Measurements from ENCODE around the gene COL15A1. TPM values are rescaled to one million over a fixed set of nuclear protein-coding genes. Genes with fewer than 3 reads are reported as not detected.

Gene COL15A1
- polyA plus RNA-seq, 1 donor (not counting 4 experiments of a cell fraction or from before 2014, with no cell fraction given) = not detected

- Histone ChIP-seq H3K4me3 (ENCODE audit: control insufficient read depth in 2 of 3, extremely low read depth in 1 of 3, insufficient read depth in 2 of 3, low read depth in 1 of 3, low read length in 3 of 3) (no peak overlapping the region), H3K79me2 (ENCODE audit: control insufficient read depth, insufficient read depth, low read length) (no peaks in the 10 kb centered on the region), H4K20me1 (ENCODE audit: control insufficient read depth, extremely low read depth, insufficient read depth, low read length) (no peaks in the 10 kb centered on the region), H3K9ac (ENCODE audit: control insufficient read depth, extremely low read depth, insufficient read depth, low read length) (no peak overlapping the region), H3K9me1 (ENCODE audit: control insufficient read depth, extremely low read depth, insufficient read depth, low read length) (no peaks in the 10 kb centered on the region), H3K4me1 (ENCODE audit: control insufficient read depth, extremely low read depth, insufficient read depth, low read length) (peaks cover 9% of the 10 kb centered on the region), H3K36me3 (ENCODE audit: control insufficient read depth in 2 of 2, extremely low read depth in 1 of 2, insufficient read depth in 2 of 2, low read length in 2 of 2) (no peaks in the 10 kb centered on the region), H3K27me3 (ENCODE audit: control insufficient read depth, extremely low read depth, insufficient read depth, low read length) (no peaks in the 10 kb centered on the region), H2AFZ (ENCODE audit: control insufficient read depth, low read length) (no peak overlapping the region), H3K27ac (ENCODE audit: control insufficient read depth, insufficient read depth, low read length) (no peak overlapping the region), H3K4me2 (ENCODE audit: control insufficient read depth, extremely low read depth, insufficient read depth, low read depth, low read length) (no peak overlapping the region), H3K9me3 (ENCODE audit: control insufficient read depth, low read depth, low read length) (no peaks in the 10 kb centered on the region)
- DNase-seq (ENCODE audit: low read depth, low spot score) (no peak), FAIRE-seq (no peak)
- TF ChIP-seq EZH2 (IDR thresholded peaks at IDR 0.05; ENCODE audit: low read length) = no peak
- TF ChIP-seq, protein P1, sequence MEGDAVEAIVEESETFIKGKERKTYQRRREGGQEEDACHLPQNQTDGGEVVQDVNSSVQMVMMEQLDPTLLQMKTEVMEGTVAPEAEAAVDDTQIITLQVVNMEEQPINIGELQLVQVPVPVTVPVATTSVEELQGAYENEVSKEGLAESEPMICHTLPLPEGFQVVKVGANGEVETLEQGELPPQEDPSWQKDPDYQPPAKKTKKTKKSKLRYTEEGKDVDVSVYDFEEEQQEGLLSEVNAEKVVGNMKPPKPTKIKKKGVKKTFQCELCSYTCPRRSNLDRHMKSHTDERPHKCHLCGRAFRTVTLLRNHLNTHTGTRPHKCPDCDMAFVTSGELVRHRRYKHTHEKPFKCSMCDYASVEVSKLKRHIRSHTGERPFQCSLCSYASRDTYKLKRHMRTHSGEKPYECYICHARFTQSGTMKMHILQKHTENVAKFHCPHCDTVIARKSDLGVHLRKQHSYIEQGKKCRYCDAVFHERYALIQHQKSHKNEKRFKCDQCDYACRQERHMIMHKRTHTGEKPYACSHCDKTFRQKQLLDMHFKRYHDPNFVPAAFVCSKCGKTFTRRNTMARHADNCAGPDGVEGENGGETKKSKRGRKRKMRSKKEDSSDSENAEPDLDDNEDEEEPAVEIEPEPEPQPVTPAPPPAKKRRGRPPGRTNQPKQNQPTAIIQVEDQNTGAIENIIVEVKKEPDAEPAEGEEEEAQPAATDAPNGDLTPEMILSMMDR (optimal IDR thresholded peaks at IDR 0.05 in 1 of 3, IDR thresholded peaks at IDR 0.05 in 1 of 3, conservative IDR thresholded peaks at IDR 0.05 in 1 of 3; ENCODE audit: extremely low read depth in 1 of 3, insufficient read depth in 2 of 3, low read length in 3 of 3) = no peak
- dilution Hi-C loops (cut with MboI; ENCODE audit: extremely low pct_ligation_motif_present, low sequenced_read_pairs) = no loop called here
These were observed 102.4 kb downstream of the COL15A1 start for GRCh38 chr9:99046068-99046467.

GRCh38 chr9:99046542-99047071 lies 102.9 kb downstream of the COL15A1 start:
- FAIRE-seq (no peak), DNase-seq (ENCODE audit: low read depth, low spot score) (no peak)
- peaks cover 7% of the 10 kb centered on the region for H3K4me1 ChIP-seq (ENCODE audit: control insufficient read depth, extremely low read depth, insufficient read depth, low read length)
- H3K27ac ChIP-seq (ENCODE audit: control insufficient read depth, insufficient read depth, low read length) = no peak overlapping the region
- H3K79me2 ChIP-seq (ENCODE audit: control insufficient read depth, insufficient read depth, low read length) = no peaks in the 10 kb centered on the region
- no peaks in the 10 kb centered on the region for H3K27me3 ChIP-seq (ENCODE audit: control insufficient read depth, extremely low read depth, insufficient read depth, low read length)
- no peaks in the 10 kb centered on the region for H3K9me1 ChIP-seq (ENCODE audit: control insufficient read depth, extremely low read depth, insufficient read depth, low read length)
- H3K9me3 ChIP-seq (ENCODE audit: control insufficient read depth, low read depth, low read length) = no peaks in the 10 kb centered on the region
- H3K4me2 ChIP-seq (ENCODE audit: control insufficient read depth, extremely low read depth, insufficient read depth, low read depth, low read length) = no peak overlapping the region
- H3K9ac ChIP-seq (ENCODE audit: control insufficient read depth, extremely low read depth, insufficient read depth, low read length) = no peak overlapping the region
- no peaks in the 10 kb centered on the region for H3K36me3 ChIP-seq (ENCODE audit: control insufficient read depth in 2 of 2, extremely low read depth in 1 of 2, insufficient read depth in 2 of 2, low read length in 2 of 2)
- TF ChIP-seq, protein P1 (optimal IDR thresholded peaks at IDR 0.05 in 1 of 3, IDR thresholded peaks at IDR 0.05 in 1 of 3, conservative IDR thresholded peaks at IDR 0.05 in 1 of 3; ENCODE audit: extremely low read depth in 1 of 3, insufficient read depth in 2 of 3, low read length in 3 of 3) = no peak
- TF ChIP-seq EZH2 (IDR thresholded peaks at IDR 0.05; ENCODE audit: low read length) = no peak
- dilution Hi-C loops (cut with MboI; ENCODE audit: extremely low pct_ligation_motif_present, low sequenced_read_pairs) = no loop called here
- no peak overlapping the region for H2AFZ ChIP-seq (ENCODE audit: control insufficient read depth, low read length)
- H4K20me1 ChIP-seq (ENCODE audit: control insufficient read depth, extremely low read depth, insufficient read depth, low read length) = no peaks in the 10 kb centered on the region
- H3K4me3 ChIP-seq (ENCODE audit: control insufficient read depth in 2 of 3, extremely low read depth in 1 of 3, insufficient read depth in 2 of 3, low read depth in 1 of 3, low read length in 3 of 3) = no peak overlapping the region
